ENCODE measurements around the gene PRKCQ.

Gene PRKCQ

GRCh38 chr10:6516929-6517284 lies 63.2 kb downstream of the PRKCQ start:
- DNase-seq = no peak

- no peak for DNase-seq
Measured at GRCh38 chr10:6516281-6516928, 63.7 kb downstream of the PRKCQ start.

GRCh38 chr10:6514844-6515780 lies 65.0 kb downstream of the PRKCQ start:
- no peak for DNase-seq

DNA sequence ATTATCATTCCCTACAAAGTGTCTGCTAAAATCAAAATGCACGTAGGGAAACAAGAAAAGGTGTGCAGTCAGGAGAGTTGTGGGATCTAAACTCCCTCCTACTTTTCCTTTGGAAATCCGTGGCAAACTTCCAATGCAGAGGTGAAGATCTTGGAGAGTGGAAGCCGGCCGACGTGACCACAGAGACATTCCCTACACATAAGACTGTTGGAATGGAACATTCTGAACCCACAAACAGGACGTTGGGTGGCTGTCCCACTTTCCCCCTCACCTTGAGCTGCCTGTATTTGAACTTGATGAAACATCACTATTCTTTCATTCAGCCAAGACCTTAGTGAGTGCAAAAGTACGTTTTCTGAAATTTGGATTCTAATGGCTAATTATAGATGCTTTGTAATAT lies 65.9 kb downstream of the PRKCQ start:
- DNase-seq = no peak

DNA sequence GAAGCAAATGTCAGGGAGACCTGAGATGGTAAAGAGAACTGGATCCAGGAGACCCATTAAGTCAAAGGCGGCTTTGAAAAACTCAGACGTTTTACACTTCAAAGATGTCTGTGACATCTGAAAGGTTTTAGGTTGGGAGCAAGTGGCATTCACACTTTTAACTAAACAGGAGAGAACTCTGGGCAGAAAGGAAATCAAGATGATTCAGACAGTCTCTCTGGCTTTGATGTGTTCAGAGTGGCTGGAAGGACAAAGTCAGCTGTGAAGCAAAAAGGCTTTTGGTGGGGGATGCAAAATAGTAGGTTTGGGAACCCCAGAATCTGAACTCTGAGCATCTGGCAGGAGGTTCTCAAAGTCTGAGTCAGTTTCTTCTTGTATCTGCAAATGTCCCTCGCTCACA lies 66.6 kb downstream of the PRKCQ start:
- DNase-seq = peak; percentile 74

DNA sequence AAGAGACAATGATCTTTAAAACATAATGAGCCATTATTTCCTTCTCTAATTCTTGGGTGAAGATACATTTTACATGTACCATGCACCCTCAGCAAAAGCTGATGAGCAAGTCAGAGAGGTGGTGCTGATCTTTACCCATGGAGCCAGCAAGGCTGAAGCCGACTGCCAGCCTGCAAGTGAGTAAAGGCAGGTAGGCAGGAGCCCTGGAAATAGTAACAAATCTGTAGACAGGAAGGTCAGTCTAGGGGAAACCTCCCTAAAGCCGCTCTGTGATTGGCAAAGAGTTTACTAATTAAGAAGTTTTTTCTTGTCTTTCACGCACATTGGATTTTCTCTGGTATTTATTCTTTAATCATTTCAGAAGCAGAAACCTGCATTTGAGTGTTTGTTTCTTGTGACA lies 67.9 kb downstream of the PRKCQ start:
- no peak for DNase-seq

DNA sequence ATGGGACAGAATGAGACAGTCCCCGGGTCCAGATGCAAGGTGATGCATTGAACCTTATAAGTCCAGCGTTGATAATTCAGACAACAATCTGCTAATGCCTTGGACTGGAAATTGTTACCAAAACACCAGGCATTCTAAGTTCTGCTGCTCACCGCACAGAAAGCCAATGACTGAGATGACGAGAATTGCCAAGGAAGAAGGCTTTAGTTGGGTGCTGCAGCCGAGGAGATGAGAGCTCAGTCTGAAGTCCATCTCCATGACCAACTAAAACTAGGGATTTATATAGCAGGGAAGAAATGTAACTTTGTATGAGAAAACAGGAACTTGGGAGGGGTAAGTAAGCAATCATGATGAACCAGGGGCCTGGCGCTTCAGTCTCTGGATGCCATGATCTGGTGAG lies 68.7 kb downstream of the PRKCQ start:
- no peak for DNase-seq

- peak; percentile 94 for DNase-seq
Measured at GRCh38 chr10:6507311-6507710, 72.8 kb downstream of the PRKCQ start.

GRCh38 chr10:6505300-6505699 lies 74.8 kb downstream of the PRKCQ start:
- DNase-seq = no peak

DNA sequence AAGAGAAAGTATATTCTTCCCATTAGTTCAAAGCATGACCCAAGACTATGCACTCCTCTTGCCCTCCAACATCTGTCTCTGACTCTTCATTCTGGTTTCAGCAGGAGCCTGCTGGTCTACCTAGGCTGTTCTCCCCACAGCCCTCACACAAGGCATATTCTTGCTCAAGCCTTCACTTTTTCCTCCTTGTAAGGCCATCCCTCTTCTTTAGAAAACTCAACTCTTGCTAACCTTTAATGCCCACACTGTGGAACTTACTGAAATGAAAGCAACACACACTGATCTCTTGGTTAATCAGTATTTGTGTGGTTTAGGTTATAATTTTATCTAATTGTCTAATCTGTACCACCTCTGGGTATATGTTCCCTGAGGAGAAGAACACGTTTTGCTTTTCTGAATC lies 75.8 kb downstream of the PRKCQ start:
- DNase-seq = no peak

DNA sequence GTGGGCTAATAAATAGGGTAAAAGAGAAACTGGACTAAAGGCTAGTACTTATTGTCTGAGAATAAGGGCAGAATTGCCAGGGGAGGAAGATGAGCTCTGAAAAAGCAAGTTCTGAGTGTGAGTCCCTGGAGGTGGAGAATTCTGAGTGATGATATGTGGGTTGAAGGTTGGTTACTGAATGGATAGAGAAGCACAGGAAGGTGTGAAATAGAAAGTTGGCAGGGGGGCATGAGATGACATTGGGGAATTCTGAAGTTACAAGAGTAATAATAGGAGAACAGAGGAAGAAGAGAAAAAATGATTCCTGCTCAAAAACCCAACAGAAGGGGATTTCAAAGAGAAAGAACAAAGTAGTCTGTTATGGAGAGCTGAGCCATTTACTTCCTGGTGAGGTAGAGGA lies 76.9 kb downstream of the PRKCQ start:
- DNase-seq = no peak

DNA sequence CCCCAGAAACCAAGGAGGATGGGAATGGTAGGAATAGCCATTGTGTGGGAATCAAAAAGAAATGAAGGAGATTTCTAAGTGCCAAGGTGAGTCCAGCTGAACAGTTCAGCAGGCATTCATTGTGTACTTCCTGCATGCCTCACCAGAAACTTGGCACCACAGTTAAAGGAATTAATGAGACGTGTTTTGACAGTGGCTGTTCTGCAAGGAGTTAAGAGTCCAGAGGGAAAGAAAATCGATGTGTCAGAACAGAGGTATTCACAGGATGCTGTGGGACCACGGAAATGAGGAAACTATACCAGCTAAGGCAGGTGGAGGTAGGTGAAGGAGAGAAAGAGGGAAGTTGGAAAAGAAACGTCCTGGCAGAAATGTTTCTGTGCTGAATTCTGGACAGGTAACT lies 78.1 kb downstream of the PRKCQ start:
- DNase-seq = no peak

- DNase-seq = no peak
Measured at GRCh38 chr10:6499974-6500373, 80.1 kb downstream of the PRKCQ start.

DNA sequence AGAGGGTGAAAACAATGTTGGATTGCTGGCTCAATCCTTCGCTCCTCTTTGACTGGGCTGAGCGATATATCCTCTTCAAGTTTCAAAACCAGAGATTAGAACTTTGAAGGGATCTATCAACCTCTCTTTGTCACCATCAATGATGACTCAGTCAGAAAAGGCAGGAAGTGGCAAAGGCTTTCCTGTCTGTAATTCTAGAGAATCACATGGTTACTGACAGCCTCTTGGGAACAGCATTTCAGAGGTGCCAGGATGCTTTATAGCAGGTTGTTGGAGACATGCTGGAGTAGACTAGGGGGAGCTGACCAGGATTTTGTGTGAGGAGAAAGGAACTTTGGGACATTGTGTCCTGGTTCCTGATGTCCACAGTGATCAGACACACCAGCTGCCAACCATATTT lies 81.3 kb downstream of the PRKCQ start:
- peak; percentile 83 for DNase-seq

DNA sequence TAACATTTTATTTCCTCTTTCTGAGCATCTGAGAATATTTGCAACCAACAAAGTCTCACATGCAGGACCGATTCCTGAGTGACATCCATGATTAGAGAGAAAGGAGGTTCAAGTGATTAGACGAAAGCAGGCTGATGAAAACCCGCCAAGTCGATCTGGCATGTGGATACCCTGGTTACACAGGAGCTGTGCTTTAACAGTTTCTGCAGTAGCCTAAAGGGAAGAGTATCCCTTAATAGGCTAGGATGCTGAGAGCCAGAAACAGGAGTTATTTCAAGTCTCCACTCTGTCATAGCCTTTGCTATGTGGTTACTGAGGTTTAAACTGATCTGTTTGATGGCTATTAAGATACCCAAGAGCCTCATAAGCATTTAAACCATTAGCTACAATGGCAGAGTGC lies 82.5 kb downstream of the PRKCQ start:
- DNase-seq = no peak

DNA sequence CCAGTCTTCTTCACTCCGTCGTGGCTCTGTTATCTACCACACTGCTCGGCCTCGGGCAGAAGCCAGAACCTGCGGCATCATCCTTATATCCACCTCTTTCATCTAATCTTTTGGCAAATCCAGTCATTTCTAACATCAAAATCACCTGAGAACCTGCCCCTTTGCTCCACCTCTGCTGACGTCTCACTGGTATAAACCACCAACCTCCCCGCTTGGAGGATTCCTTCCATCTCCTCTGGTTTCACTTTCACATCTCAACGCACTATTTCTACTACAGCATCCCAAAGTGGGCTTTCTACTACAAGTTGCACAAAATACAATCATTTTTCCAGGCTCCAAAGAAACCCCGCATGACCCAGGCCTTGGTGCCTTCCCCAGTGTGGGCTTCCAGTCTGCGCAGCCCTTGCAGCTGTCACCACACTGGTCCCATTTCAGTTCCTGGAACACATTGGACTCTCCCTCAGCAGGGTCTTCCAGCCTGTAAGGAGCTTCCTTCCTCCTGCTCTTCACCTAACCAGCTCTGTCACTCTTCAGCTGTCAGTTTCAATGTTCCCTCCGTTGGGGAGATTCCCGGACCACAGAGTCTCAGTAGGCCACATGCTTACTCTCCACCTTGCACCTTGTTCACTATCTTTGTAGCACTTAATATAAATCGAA lies 85.0 kb downstream of the PRKCQ start:
- peak; percentile 73 for DNase-seq

GRCh38 chr10:6494442-6494819 lies 85.6 kb downstream of the PRKCQ start:
- no peak for DNase-seq

DNA sequence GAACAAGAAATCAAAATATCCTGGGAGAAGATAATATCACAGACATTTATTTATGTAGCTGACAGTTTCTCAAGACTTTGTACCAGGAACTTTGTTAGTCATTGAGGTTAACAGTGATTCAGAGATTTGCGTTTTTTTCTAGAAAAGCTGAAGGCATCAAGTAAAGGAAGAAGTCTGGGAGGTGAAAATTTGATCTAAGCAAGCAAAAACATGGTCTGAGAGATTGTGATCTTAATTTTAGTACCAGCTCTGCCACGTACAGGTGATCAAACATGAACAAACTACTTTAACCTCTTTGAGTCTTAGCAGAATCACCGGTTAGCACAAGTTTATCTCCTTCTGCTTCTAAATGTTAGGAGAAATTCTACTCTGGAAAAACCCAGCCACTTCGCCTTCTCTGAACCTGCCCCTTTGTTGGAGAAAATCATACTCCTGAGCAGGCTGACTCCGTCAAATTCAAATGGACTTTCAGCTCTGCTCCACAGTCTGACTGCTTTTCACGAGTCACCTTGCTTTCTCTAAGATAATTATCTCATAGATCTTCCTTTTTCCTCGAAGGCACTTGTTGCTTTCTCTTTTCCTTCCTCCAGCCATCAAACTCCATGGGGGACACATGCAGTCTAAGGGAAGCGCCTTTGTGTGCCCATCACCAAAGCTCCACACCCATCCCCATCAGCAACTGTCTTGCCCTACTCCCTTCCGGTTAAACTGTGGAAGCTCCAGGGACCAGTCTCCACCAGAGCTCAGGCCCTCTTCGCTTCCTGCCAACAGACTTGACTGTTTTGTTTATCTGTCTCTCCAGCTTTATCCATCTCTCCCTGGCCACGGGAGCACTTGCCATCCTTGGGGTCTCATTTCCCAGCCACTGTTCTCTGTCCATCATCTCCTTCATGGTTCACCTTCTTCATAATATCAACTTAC lies 86.3 kb downstream of the PRKCQ start:
- peak; percentile 78 for DNase-seq

GRCh38 chr10:6492896-6493295 lies 87.2 kb downstream of the PRKCQ start:
- no peak for DNase-seq

DNA sequence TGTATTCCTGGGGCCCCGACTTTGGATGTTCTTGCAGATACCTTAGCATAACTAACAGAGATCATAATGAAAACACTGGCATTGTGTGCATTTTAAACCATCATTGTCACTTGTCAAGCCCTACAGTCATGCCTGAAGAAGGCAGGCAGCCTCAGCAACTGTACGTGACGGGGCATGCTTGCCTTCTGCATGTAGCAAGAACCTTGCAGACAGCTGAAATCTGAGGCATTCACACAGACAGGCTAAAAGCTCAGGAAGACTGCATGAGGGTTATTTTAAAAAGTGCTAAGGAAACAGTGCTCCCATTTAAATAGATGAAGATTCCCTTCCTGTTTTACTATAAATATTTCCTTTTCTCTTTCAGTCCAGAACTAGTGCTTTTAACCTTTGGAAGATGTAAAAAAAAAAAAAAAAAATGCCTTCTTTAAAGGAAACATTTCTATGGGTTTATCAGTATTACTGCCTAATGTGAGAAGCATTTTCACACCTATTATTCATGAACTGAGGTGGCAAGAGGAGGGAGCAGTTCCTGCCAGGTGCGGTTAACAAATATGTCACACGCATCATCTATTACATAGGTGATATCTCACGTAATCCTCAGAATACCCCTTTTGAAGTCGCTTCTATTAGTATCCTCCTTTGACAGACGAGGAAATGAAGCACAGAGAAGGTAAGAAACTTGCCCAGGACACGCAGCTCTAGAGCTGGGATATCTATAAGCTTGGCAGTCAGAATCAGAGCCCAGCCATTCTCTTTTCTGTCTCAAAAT lies 88.1 kb downstream of the PRKCQ start:
- peak; percentile 68 for DNase-seq

DNA sequence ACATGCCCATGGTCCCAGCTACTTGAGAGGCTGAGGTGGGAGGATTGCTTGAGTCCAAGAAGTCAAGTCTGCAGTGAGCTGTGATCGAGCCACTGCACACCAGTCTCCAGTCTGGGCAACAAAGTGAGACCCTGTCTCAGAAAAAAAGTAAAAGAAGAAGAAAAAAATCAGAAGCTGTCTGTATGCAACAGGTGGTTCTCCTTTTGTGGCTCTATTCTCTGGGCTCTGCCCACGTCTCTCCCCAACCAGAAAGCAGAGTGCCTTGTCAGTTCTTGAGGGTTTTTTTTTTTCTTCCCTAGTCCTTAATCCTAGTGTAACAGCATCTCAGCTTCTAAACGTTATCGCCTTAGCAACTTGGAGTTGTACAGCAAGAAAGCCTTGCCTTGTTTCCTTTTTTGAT lies 89.5 kb downstream of the PRKCQ start:
- DNase-seq = no peak

- DNase-seq = no peak
Measured at GRCh38 chr10:6487920-6488319, 92.2 kb downstream of the PRKCQ start.
